Anterior cingulate cortex (tissue), 58 donors: ENCODE data around the gene AP4S1.
A peak's percentile ranks its signal among the peaks of the same experiment; 100 is the strongest.
"Not testable (repeated sequence)": the region's sequence is repeated elsewhere in the genome, so short reads cannot be mapped to it uniquely, and the experiment has no call there.

ENCODE experiments used
- DNase-seq, 58 donors: peaks; one replicate each; lab custom pipeline; 2025; lab: John Stamatoyannopoulos, UW

Gene AP4S1

GRCh38 chr14:31038521-31039166, 13.2 kb downstream of the AP4S1 start:
- DNase-seq: no peak

GRCh38 chr14:31042300-31042699, 16.9 kb downstream of the AP4S1 start:
- DNase-seq: no peak

GRCh38 chr14:31042893-31043292, 17.4 kb downstream of the AP4S1 start:
- DNase-seq: not testable (repeated sequence)

DNA sequence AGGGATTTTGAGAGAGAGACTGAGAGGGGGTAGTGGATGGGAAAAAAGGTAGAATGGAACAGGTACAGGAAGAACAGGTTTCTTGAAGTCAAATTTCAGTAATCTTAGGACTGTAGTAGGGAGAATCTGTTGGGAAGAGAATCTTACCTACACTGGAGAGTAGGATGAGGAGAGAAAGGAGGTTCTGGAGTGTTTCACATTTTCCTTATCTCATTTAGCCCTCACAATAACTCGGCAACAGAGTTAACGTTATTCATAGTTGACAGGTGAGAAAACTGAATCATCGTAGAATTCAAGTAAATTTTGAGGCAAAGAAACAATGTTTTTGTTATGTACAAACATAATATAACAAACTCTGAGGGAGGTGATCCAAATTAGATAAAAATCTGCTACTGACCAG, 17.9 kb downstream of the AP4S1 start:
- no peak for DNase-seq

- DNase-seq: no peak
These were observed 20.1 kb downstream of the AP4S1 start for GRCh38 chr14:31045501-31046080.

GRCh38 chr14:31047503-31047902, 22.1 kb downstream of the AP4S1 start:
- no peak for DNase-seq

DNA sequence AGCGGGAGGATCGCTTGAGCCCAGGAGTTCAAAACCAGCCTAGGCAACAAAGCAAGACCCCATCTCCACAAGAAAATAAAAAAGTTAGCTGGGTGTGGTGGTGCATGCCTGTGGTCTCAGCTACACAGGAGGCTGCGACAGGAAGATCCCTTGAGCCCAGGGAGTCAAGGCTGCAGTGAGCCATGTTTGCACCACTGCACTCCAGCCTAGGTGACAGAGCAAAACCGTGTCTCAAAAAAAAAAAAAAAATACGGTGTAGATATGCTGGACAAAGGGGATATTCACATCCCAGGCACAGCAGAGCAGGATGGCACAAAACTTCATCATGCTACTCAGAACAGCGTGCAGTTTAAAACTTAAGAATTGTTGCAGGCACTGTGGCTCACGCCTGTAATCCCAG, 25.6 kb downstream of the AP4S1 start:
- DNase-seq: no peak

- no peak for DNase-seq
These were observed 26.1 kb downstream of the AP4S1 start for GRCh38 chr14:31051511-31051910.

DNA sequence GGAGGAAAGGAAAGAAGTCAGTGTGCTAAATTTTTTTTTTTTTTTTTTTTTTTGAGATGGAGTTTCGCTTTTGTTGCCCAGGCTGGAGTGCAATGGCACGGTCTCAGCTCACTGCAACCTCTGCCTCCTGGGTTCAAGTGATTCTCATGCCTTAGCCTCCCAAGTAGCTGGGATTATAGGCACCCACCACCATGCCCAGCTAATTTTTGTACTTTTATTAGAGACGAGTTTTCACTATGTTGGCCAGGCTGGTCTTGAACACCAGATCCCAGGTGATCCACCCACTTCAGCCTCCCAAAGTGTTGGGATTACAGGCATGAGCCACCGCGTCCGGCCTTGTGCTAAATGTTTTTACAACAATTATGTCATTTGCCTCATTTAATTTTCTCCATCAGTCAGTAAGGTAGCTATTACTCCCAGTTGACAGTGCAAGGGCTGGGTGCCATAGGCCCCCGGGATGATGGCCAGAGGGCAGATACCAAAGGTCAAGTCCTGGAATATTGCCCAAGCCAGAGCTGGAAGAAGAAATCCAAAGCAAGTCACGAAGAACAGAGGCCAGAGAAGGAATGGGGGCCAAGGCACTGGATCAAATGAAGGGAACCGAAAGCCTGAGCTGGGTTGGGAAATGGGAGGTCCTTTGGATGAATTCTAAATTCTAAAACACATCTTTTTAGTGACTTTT, 27.6 kb downstream of the AP4S1 start:
- DNase-seq: peak in 1 of 58 donors; percentile 1

DNA sequence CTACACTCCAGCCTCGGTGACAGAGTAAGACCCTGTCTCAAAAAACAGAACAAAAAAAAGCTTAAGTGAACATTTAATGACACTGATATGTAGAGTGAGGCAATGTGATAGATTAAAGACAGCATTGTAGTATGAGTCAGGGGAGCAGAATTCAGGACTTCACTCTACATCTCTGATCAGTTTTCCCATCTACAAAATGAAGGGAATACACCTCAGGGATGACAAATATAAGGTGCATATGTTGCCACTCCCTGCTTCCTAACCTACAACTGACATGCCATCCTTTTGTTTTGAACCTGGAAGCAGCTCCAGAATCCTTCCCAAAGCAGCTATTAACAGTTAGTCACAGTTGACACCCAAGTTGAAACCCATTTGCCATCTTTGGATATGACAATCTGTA, 31.6 kb downstream of the AP4S1 start:
- no peak for DNase-seq

- no peak for DNase-seq
These were observed 32.4 kb downstream of the AP4S1 start for GRCh38 chr14:31057701-31058364.

DNA sequence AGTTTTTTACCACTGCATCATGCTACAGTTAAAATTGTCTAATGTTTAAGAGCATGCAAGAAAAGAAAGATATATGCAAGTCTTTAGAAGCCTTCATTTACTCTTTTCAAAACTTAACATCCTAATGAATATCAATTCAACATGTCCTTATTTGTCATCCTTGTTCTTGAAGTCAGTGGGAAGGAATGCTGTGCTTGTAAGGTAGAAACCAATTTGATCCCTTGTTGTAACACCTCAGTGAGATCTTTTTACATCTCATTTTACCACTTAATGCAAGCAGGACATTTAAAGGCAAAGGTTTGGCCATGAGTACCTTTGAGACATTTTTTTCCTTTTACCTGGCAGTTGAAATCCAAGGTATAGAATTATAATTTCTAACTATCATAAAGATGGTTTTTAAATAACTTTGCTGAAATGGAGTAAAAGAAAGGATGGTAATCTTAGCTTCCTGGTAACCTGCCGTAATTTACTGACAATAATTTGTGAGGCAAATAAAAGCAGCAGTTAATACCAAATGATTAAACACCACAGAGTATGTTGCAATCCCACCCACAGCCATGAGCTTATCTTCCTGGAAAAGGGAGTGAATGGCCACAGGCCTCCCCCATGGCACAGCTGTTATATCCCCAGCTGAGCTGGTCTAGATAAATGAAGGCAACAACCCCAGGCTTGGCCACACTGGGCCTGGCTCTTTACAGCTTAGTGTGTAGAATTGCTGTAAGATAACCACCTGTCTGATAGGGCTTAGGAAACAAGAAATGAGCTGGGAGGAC, 33.9 kb downstream of the AP4S1 start:
- DNase-seq: no peak

DNA sequence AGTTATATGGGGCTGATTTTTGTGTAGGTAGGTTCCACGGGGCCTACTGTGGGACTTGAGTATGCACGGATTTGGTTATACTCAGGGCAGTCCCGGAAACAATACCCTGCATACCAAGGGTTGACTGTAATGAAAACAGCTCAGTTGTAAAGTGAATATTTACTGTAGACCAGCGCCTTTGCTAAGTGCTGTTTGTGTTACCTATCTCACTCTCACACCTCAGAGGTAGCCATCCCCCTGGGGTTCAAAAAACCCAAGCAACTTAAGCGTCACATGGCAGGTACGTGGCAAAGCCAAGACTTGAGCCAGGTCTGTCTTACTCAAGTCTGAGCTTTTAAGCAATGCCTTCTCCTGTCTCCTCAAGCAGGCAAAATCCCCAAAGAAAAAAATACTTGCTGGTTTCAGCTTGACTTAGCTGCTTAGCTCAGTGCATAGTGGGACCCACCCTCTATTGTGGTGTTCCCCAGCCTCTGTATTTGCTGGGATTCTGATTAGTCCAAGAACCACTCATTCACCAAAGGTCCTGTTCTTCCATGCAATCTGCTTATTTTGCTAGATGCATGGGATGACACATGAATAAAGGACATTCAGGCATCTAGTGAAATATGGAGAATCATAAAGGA, 34.9 kb downstream of the AP4S1 start:
- no peak for DNase-seq

DNA sequence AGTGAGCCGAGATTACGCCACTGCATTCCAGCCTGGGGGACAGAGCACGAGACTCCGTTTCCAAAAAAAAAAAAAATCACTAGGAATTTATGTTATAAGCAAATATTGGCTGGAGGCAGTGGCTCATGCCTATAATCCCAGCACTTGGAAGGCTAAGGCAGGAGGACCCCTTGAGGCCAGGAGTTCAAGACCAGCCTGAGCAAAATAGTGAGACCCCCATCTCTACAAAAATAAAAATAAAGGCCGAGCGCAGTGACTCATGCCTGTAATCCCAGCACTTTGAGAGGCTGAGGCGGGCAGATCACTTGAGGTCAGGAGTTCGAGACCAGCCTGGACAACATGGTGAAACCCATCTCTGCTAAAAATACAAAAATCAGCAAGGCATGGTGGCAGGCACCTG, 37.5 kb downstream of the AP4S1 start:
- DNase-seq: not testable (repeated sequence)

DNA sequence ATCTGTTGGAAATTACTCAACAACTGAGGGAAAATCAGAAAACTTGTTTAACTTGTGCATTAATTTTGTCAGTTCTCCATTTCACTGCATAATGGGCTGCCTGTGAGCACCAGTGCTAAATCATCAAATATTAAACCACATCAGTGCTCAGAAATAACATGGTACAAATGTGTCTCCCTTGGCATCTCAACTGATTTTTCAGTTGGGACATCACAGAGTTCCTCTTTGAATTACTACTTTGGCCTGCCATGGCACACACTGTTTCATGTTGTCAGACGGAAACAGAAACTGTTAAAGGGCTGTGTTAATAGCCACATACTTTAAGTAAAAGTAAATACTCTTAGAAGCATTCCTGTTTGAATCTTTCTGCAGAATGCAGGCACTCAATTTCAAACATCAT, 42.8 kb downstream of the AP4S1 start:
- DNase-seq: no peak

- DNase-seq: no peak
These were observed 43.9 kb downstream of the AP4S1 start for GRCh38 chr14:31069343-31069742.

- DNase-seq: no peak
These were observed 45.0 kb downstream of the AP4S1 start for GRCh38 chr14:31070431-31070830.

DNA sequence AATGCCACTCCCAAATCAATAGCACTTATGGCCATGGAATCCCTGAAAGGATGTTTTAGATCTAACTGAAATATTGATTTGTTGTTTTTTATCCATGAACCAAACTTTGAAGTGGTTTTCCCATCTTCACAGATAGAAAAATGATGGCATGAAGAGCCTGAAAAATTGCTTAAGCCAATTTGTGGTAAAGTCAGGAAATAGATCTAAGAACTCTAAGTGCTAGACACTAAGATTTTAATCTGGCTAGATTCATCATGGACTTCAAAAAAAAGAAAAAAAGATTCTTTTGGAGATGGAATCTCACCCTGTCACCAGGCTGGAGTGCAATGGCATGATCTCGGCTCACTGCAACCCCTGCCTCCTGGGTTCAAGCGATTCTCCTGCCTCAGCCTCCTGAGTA, 45.7 kb downstream of the AP4S1 start:
- DNase-seq: no peak

DNA sequence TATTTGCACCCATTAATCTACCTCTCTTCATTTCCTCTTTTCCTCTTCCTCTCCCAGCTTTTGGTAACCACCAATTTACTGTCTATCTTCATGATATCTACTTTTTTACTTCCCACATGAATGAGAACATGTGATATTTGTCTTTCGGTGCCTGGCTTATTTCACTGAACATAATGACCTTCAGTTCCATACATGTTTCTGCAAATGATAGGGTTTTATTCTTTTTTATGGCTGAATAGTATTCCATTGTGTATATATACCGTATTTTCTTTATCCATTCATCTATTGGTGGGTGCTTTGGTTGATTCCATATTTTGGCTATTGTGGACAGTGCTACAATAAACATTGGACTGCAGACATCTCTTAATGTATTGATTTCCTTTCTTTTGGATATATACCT, 49.7 kb downstream of the AP4S1 start:
- no peak for DNase-seq

GRCh38 chr14:31078766-31079165, 53.3 kb downstream of the AP4S1 start:
- peak in 1 of 58 donors; percentile 4 for DNase-seq
